Endothelial cell of umbilical vein (primary cell): Measurements from ENCODE around the gene ASAP2. TPM values are rescaled to one million over a fixed set of nuclear protein-coding genes. Genes with fewer than 3 reads are reported as not detected.

ENCODE experiments used
- BruUV-seq: library from RNA; stranded (reverse); fragments of 400-500 nt; replicated peaks from 2 replicates; lab custom pipeline; 2021; lab: Mats Ljungman, UMichigan
- CTCF ChIA-PET: fragments of 300-600, 350-600 bp; sonication (Branson Sonifier 250); formaldehyde crosslinking; loops from one replicate; lab custom pipeline; 2021; ENCODE audit warnings: antibody characterized with exemption, inconsistent platforms; lab: Charles Lee
- POLR2A ChIA-PET: fragments of 300-600, 350-600 bp; sonication (Branson Sonifier 250); formaldehyde crosslinking; loops from one replicate; lab custom pipeline; 2021; ENCODE audit warnings: antibody characterized with exemption, inconsistent platforms; lab: Charles Lee
- DNase-seq: peaks from one replicate; pipeline ENCODE4 v3.0.0-alpha.2; 2011; ENCODE audit warnings: low read depth, low spot score
- FAIRE-seq: peaks from 2 replicates; lab custom pipeline; 2011; peaks lifted over from hg19 to GRCh38; lab: Jason Lieb, UNC
- H2AFZ ChIP-seq: 2 replicates; pipeline ENCODE4 v1.6.0; 2012; ENCODE audit warnings: low read depth, low read length, control low read depth, inconsistent platforms
- H3K27ac ChIP-seq: 2 replicates; pipeline ENCODE4 v1.5.1; 2011; ENCODE audit warnings: low read depth, mild to moderate bottlenecking, control low read depth, low read length, moderate library complexity; ENCODE audit not compliant: insufficient read depth
- H3K27me3 ChIP-seq, 2 experiments: 2 replicates each; pipeline versions ENCODE4 v1.6.0 to v1.6.1; 2011; ENCODE audit warnings: low read length in 2 of 2, mixed read lengths in 1 of 2; ENCODE audit not compliant: control insufficient read depth in 2 of 2, insufficient read depth in 2 of 2
- H3K36me3 ChIP-seq, 2 experiments: 2 replicates in 1 of 2; 3 replicates in 1 of 2; pipeline ENCODE4 v1.5.1; 2011; ENCODE audit warnings: low read length in 2 of 2, mild to moderate bottlenecking in 1 of 2, moderate library complexity in 1 of 2; ENCODE audit not compliant: control insufficient read depth in 2 of 2, insufficient read depth in 2 of 2; ENCODE audit errors: extremely low read depth in 1 of 2
- H3K4me1 ChIP-seq: 3 replicates; pipeline ENCODE4 v1.5.1; 2011; ENCODE audit warnings: mild to moderate bottlenecking, low read length; ENCODE audit not compliant: control insufficient read depth, insufficient read depth; ENCODE audit errors: extremely low read depth
- H3K4me2 ChIP-seq: 2 replicates; pipeline ENCODE4 v1.6.1; 2011; ENCODE audit warnings: low read length, control low read depth, mixed read lengths; ENCODE audit not compliant: insufficient read depth
- H3K4me3 ChIP-seq, 3 experiments: fragments of 200-600 bp in 1 of 3; sonication (generic), shearing (Covaris generic) in 1 of 3; replicated peaks in 1 of 3; 2 replicates each; pipeline ENCODE4 v1.5.1; 2011 to 2016; ENCODE audit warnings: control low read depth in 3 of 3, low read length in 3 of 3, mild to moderate bottlenecking in 2 of 3, inconsistent platforms in 1 of 3, low read depth in 1 of 3, moderate library complexity in 1 of 3; ENCODE audit not compliant: insufficient read depth in 1 of 3
- H3K79me2 ChIP-seq: 2 replicates; pipeline ENCODE4 v1.6.0; 2012; ENCODE audit warnings: low read length, inconsistent platforms; ENCODE audit not compliant: control insufficient read depth, insufficient read depth
- H3K9ac ChIP-seq: replicated peaks from 2 replicates; pipeline ENCODE3; 2011; ENCODE audit warnings: low read length, control low read depth; ENCODE audit not compliant: insufficient read depth; ENCODE audit errors: extremely low read depth
- H3K9me1 ChIP-seq: replicated peaks from 3 replicates; pipeline ENCODE4 v1.6.0; 2011; ENCODE audit warnings: mild to moderate bottlenecking, low read length; ENCODE audit not compliant: control insufficient read depth, insufficient read depth; ENCODE audit errors: extremely low read depth
- H3K9me3 ChIP-seq: replicated peaks from 2 replicates; pipeline ENCODE4 v1.5.1; 2012; ENCODE audit warnings: low read length, inconsistent platforms; ENCODE audit not compliant: control insufficient read depth, insufficient read depth
- H4K20me1 ChIP-seq: replicated peaks from 2 replicates; pipeline ENCODE3; 2011; ENCODE audit warnings: mild to moderate bottlenecking, low read length; ENCODE audit not compliant: control insufficient read depth, insufficient read depth; ENCODE audit errors: extremely low read depth
- CTCF ChIP-seq, 2 donors: IDR thresholded peaks; 1 replicate in 1 of 2; 2 replicates in 1 of 2; pipeline ENCODE4 v1.5.1; 2011; ENCODE audit warnings: low read length in 2 of 2, mild to moderate bottlenecking in 2 of 2, moderate library complexity in 2 of 2, control low read depth in 1 of 2, inconsistent platforms in 1 of 2, low read depth in 1 of 2; ENCODE audit not compliant: insufficient read depth in 1 of 2; ENCODE audit errors: extremely low read depth in 1 of 2
- EZH2 ChIP-seq: IDR thresholded peaks from 2 replicates; pipeline ENCODE4 v1.6.1; 2012; ENCODE audit warnings: borderline replicate concordance, low read depth, mild to moderate bottlenecking, moderate library complexity, low read length, inconsistent platforms; ENCODE audit not compliant: severe bottlenecking
- FOS ChIP-seq: IDR thresholded peaks from 2 replicates; pipeline ENCODE4 v1.6.1; 2011; ENCODE audit warnings: mild to moderate bottlenecking, low read length, moderate library complexity, borderline replicate concordance; ENCODE audit not compliant: insufficient read depth
- GATA2 ChIP-seq: IDR thresholded peaks from 2 replicates; pipeline ENCODE4 v1.7.0; 2011; ENCODE audit warnings: low read depth, mild to moderate bottlenecking, moderate library complexity, mixed read lengths, low read length; ENCODE audit not compliant: insufficient read length, insufficient read depth
- JUN ChIP-seq: IDR thresholded peaks from 2 replicates; pipeline ENCODE4 v1.6.1; 2011; ENCODE audit warnings: borderline replicate concordance, low read depth; ENCODE audit not compliant: insufficient read length, insufficient read depth
- MYC ChIP-seq: IDR thresholded peaks from one replicate; pipeline ENCODE4 v1.6.1; 2011; ENCODE audit warnings: mild to moderate bottlenecking, low read depth, low read length
- dilution Hi-C: fragments of 300-500 bp; cut with MboI; formaldehyde crosslinking; loops from one replicate; pipeline ENCODE4 v1.15.0; 2019; ENCODE audit warnings: low sequenced_read_pairs; ENCODE audit not compliant: extremely low pct_ligation_motif_present
- intact Hi-C: fragments of 100-400 bp; cut with micrococcal nuclease; formaldehyde crosslinking; loops from one replicate; pipeline ENCODE4 v1.10.0; 2022
- polyA plus RNA-seq, 4 experiments: library from polyadenylated mRNA; depleted of rRNA in 3 of 4; stranded (reverse) in 3 of 4; unstranded in 1 of 4; fragments of >200 nt; gene quantifications; 2 replicates each; pipeline versions ENCODE4 v1.2.1 to v1.2.3, GENCODE V29; 2011 to 2012; ENCODE audit warnings: missing spikeins in 1 of 4
- total RNA-seq: library from RNA; stranded (reverse); gene quantifications from 2 replicates; pipeline ENCODE4 v1.2.3, GENCODE V29; 2021
- TF ChIP-seq, protein P1 (sequence below): IDR thresholded peaks from 2 replicates; pipeline ENCODE4 v1.6.1; 2011; ENCODE audit not compliant: insufficient read depth, insufficient read length

The ASAP2 gene
- total and polyA plus RNA-seq, 2 donors (not counting 3 experiments of a cell fraction or from before 2014, with no cell fraction given): 31.1 to 79.2 TPM

DNA sequence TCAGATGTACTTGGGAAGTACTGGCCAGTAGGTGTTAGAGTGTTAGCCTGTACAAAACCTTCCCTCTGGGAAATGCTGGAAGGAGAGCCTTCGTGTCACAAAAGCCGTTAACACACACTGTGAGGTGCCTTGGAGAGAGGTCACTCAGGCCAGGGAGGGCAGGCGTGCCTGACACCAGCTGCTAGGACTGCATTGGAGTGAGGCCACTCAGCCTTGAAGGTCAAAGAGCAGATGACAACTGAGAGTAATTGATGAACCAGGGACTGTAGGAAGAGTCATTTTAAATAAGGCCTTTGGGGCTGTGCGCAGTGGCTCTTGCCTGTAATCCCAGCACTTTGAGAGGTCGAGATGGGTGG, 45.4 kb downstream of the ASAP2 start:
- Histone ChIP-seq H3K4me1 (peaks cover 65% of the 10 kb centered on the region), H3K9me3 (no peaks in the 10 kb centered on the region), H3K4me3 (no peak overlapping the region), H3K9me1 (no peaks in the 10 kb centered on the region), H3K27me3 (no peaks in the 10 kb centered on the region), H3K9ac (peak overlapping the region; percentile 27), H2AFZ (no peak overlapping the region), H3K4me2 (peak overlapping the region; percentile 60), H4K20me1 (no peaks in the 10 kb centered on the region), H3K79me2 (peaks cover 88% of the 10 kb centered on the region), H3K27ac (peak overlapping the region; percentile 94), H3K36me3 (no peaks in the 10 kb centered on the region)
- CTCF ChIA-PET: interaction anchor here (0.6 to 6.5 kb wide), 8 partner anchors 9 to 58 kb away, joined by 3 to 65 read pairs (median 6); no protein-coding TSS in a partner anchor
- no TSS peak for BruUV-seq
- intact Hi-C loops: no loop called here
- DNase-seq: no peak
- TF ChIP-seq FOS: no peak
- no peak for TF ChIP-seq EZH2
- no peak for TF ChIP-seq GATA2
- TF ChIP-seq CTCF (IDR thresholded peaks at IDR 0.05; ENCODE audit: extremely low read depth in 1 of 2, insufficient read depth in 1 of 2, low read depth in 1 of 2, low read length in 2 of 2): no peak
- TF ChIP-seq, protein P1, sequence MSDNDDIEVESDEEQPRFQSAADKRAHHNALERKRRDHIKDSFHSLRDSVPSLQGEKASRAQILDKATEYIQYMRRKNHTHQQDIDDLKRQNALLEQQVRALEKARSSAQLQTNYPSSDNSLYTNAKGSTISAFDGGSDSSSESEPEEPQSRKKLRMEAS: no peak
- TF ChIP-seq MYC: no peak
- TF ChIP-seq JUN: no peak
- dilution Hi-C loops: no loop called here
- POLR2A ChIA-PET: interaction anchor here (0.7 to 1.0 kb wide), 2 partner anchors 17 to 45 kb away, joined by 3 read pairs; no protein-coding TSS in a partner anchor
- FAIRE-seq: no peak
